GM23248 (cell line): ENCODE results near the gene PCBP3.

ENCODE experiments used
- EZH2 ChIP-seq: fragments of 200-600 bp; sonication (generic); IDR thresholded peaks from 2 replicates; pipeline ENCODE4 v1.6.1; 2018; ENCODE audit warnings: antibody characterized with exemption, mild to moderate bottlenecking; ENCODE audit not compliant: insufficient read depth, poor library complexity, severe bottlenecking
- EZH2phosphoT487 ChIP-seq: fragments of 200-600 bp; sonication (generic); IDR thresholded peaks from 2 replicates; pipeline ENCODE4 v1.6.1; 2018; ENCODE audit warnings: antibody characterized with exemption, moderate library complexity, mild to moderate bottlenecking, low read depth; ENCODE audit not compliant: insufficient read depth

DNA sequence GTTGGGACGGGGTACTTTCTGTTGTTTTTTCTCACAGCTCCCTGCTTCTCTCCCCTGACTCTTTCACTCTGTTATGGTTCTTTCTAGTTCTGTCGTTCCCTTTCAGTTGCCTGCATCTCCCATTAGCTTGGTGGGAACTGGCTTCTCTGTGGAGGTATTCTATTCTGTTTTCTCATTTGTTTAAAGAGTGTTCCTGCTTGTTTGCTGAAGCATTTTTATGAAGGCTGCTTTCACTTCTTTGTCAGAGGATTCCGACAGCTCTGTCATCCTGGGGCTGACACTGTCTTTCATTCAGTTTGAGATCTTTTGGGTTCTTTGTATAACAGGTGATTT is 242.0 kb downstream of the PCBP3 start:
- TF ChIP-seq EZH2 (no peak), EZH2phosphoT487 (no peak)
